CD4-positive, alpha-beta T cell treated with Interleukin-21 for 1 hour (primary cell): ENCODE results near the gene GFI1B.
"Not testable (repeated sequence)": the region's sequence is repeated elsewhere in the genome, so short reads cannot be mapped to it uniquely, and the experiment has no call there.

Experiments
- DNase-seq: peaks from one replicate; pipeline ENCODE4 v3.0.0-alpha.2; 2020

GFI1B gene

GRCh38 chr9:132978451-132979131 is at the start of gene GFI1B:
Gene GFI1B (plus strand): TSS chr9:132978694. CDS start chr9:132986679, 7,985 bp downstream.
- no peak for DNase-seq

- DNase-seq, result no peak
These were observed 47.2 kb upstream of the GFI1B start for GRCh38 chr9:132931178-132931735.

- DNase-seq, result no peak
These were observed 43.5 kb upstream of the GFI1B start for GRCh38 chr9:132935026-132935425.

- no peak for DNase-seq
These were observed 41.0 kb upstream of the GFI1B start for GRCh38 chr9:132937463-132937901.

GRCh38 chr9:132939169-132939568 is 39.3 kb upstream of the GFI1B start:
- DNase-seq, result no peak

- no peak for DNase-seq
These were observed 35.8 kb upstream of the GFI1B start for GRCh38 chr9:132942541-132943182.

- no peak for DNase-seq
These were observed 34.7 kb upstream of the GFI1B start for GRCh38 chr9:132943651-132944293.

- peak; percentile 98 for DNase-seq
These were observed 34.0 kb upstream of the GFI1B start, which contains the start of gene TSC1 for GRCh38 chr9:132944294-132945185. Gene TSC1 (minus strand): TSS chr9:132944616. CDS start chr9:132928872, 15,744 bp downstream.

- DNase-seq, result no peak
These were observed 33.0 kb upstream of the GFI1B start for GRCh38 chr9:132945186-132946130.

- no peak for DNase-seq
These were observed 32.3 kb upstream of the GFI1B start for GRCh38 chr9:132946211-132946610.

GRCh38 chr9:132946631-132947295 is 31.7 kb upstream of the GFI1B start:
- DNase-seq, result no peak

- no peak for DNase-seq
These were observed 30.7 kb upstream of the GFI1B start for GRCh38 chr9:132947756-132948155.

- no peak for DNase-seq
These were observed 29.9 kb upstream of the GFI1B start for GRCh38 chr9:132948482-132949050.

- no peak for DNase-seq
These were observed 28.8 kb upstream of the GFI1B start for GRCh38 chr9:132949709-132950108.

- DNase-seq, result no peak
These were observed 23.4 kb upstream of the GFI1B start for GRCh38 chr9:132955123-132955522.

GRCh38 chr9:132955768-132956167 is 22.7 kb upstream of the GFI1B start:
- no peak for DNase-seq

- no peak for DNase-seq
These were observed 20.7 kb upstream of the GFI1B start for GRCh38 chr9:132957805-132958204.

- DNase-seq, result no peak
These were observed 17.5 kb upstream of the GFI1B start for GRCh38 chr9:132961002-132961401.

GRCh38 chr9:132965478-132965877 is 13.0 kb upstream of the GFI1B start:
- no peak for DNase-seq

- DNase-seq, result not testable (repeated sequence)
These were observed 10.6 kb upstream of the GFI1B start for GRCh38 chr9:132967908-132968307.
